Testis (tissue), 2 donors: ENCODE measurements around the gene SLC38A10.

Experiments
- CTCF ChIP-seq, 3 experiments: fragments of 450-650 bp in 2 of 3; fragments of 200-600 bp in 1 of 3; sonication (generic) in 1 of 3; IDR thresholded peaks; one replicate each; pipeline ENCODE4 v1.5.1; 2016 to 2019; ENCODE audit warnings: antibody characterized with exemption in 3 of 3, mild to moderate bottlenecking in 2 of 3, moderate library complexity in 1 of 3
- POLR2A ChIP-seq: fragments of 450-650 bp; IDR thresholded peaks from one replicate; pipeline ENCODE4 v1.6.1; 2017; ENCODE audit warnings: antibody characterized with exemption, mild to moderate bottlenecking, moderate library complexity

- TF ChIP-seq CTCF (IDR thresholded peaks at IDR 0.05) (peak; percentile 39 to 63 (median 63)), POLR2A (no peak)
Measured at GRCh38 chr17:81254955-81255717, 40.0 kb downstream of the SLC38A10 start.
